ENCODE data around the gene PCBP3.

The PCBP3 gene

GRCh38 chr21:45983981-45984551 lies 340.5 kb downstream of the PCBP3 start:
- no peaks in the 10 kb centered on the region for H3K9me3 ChIP-seq (ENCODE audit: insufficient read depth, low read length)
- no peak overlapping the region for H3K27ac ChIP-seq (ENCODE audit: low read depth, low read length)
- H2AFZ ChIP-seq (ENCODE audit: low read depth, low read length, severe bottlenecking) = no peak overlapping the region
- no peaks in the 10 kb centered on the region for H3K9me2 ChIP-seq (replicated peaks; ENCODE audit: insufficient read depth, low read length)
- TF ChIP-seq CTCF (IDR thresholded peaks at IDR 0.05; ENCODE audit: insufficient read depth, low read length, poor library complexity, severe bottlenecking) (no peak), EZH2phosphoT487 (conservative IDR thresholded peaks at IDR 0.05; ENCODE audit: low read length) (no peak)
- H3K79me2 ChIP-seq (ENCODE audit: insufficient read depth, low read length) = no peaks in the 10 kb centered on the region
- no peaks in the 10 kb centered on the region for H3F3A ChIP-seq (ENCODE audit: insufficient read depth)
- H4K20me1 ChIP-seq (ENCODE audit: low read depth, low read length) = no peaks in the 10 kb centered on the region
- H3K27me3 ChIP-seq (ENCODE audit: low read length) = no peaks in the 10 kb centered on the region
- H3K4me2 ChIP-seq (ENCODE audit: low read depth, low read length, poor library complexity, severe bottlenecking) = no peak overlapping the region
- no peak overlapping the region for H3K9ac ChIP-seq (ENCODE audit: low read length)
- H3K4me3 ChIP-seq (ENCODE audit: insufficient read depth, low read length, poor library complexity, severe bottlenecking) = no peak overlapping the region
- H3K36me3 ChIP-seq (ENCODE audit: low read length) = no peaks in the 10 kb centered on the region

- Histone ChIP-seq H3K9me3 (ENCODE audit: insufficient read depth, low read length) (no peaks in the 10 kb centered on the region), H4K20me1 (ENCODE audit: low read depth, low read length) (no peaks in the 10 kb centered on the region), H3K27ac (ENCODE audit: low read depth, low read length) (no peak overlapping the region), H3K4me2 (ENCODE audit: low read depth, low read length, poor library complexity, severe bottlenecking) (no peak overlapping the region), H3K4me3 (ENCODE audit: insufficient read depth, low read length, poor library complexity, severe bottlenecking) (no peak overlapping the region), H3K9ac (ENCODE audit: low read length) (no peak overlapping the region), H3K79me2 (ENCODE audit: insufficient read depth, low read length) (no peaks in the 10 kb centered on the region), H3K27me3 (ENCODE audit: low read length) (no peaks in the 10 kb centered on the region), H3K9me2 (replicated peaks; ENCODE audit: insufficient read depth, low read length) (no peaks in the 10 kb centered on the region), H2AFZ (ENCODE audit: low read depth, low read length, severe bottlenecking) (no peak overlapping the region), H3F3A (ENCODE audit: insufficient read depth) (no peaks in the 10 kb centered on the region), H3K36me3 (ENCODE audit: low read length) (no peaks in the 10 kb centered on the region)
- no peak for TF ChIP-seq CTCF (IDR thresholded peaks at IDR 0.05; ENCODE audit: insufficient read depth, low read length, poor library complexity, severe bottlenecking)
- TF ChIP-seq EZH2phosphoT487 (conservative IDR thresholded peaks at IDR 0.05; ENCODE audit: low read length) = no peak
Measured at GRCh38 chr21:45984584-45985095, 341.1 kb downstream of the PCBP3 start.

- no peaks in the 10 kb centered on the region for H3K27me3 ChIP-seq (ENCODE audit: low read length)
- H3K27ac ChIP-seq (ENCODE audit: low read depth, low read length) = no peak overlapping the region
- H4K20me1 ChIP-seq (ENCODE audit: low read depth, low read length) = no peaks in the 10 kb centered on the region
- H3K9me3 ChIP-seq (ENCODE audit: insufficient read depth, low read length) = no peaks in the 10 kb centered on the region
- H3K4me2 ChIP-seq (ENCODE audit: low read depth, low read length, poor library complexity, severe bottlenecking) = no peak overlapping the region
- no peaks in the 10 kb centered on the region for H3K36me3 ChIP-seq (ENCODE audit: low read length)
- H3K9me2 ChIP-seq (replicated peaks; ENCODE audit: insufficient read depth, low read length) = no peaks in the 10 kb centered on the region
- no peak overlapping the region for H3K4me3 ChIP-seq (ENCODE audit: insufficient read depth, low read length, poor library complexity, severe bottlenecking)
- no peaks in the 10 kb centered on the region for H3F3A ChIP-seq (ENCODE audit: insufficient read depth)
- no peaks in the 10 kb centered on the region for H3K79me2 ChIP-seq (ENCODE audit: insufficient read depth, low read length)
- no peak overlapping the region for H3K9ac ChIP-seq (ENCODE audit: low read length)
- TF ChIP-seq CTCF (IDR thresholded peaks at IDR 0.05; ENCODE audit: insufficient read depth, low read length, poor library complexity, severe bottlenecking) (no peak), EZH2phosphoT487 (conservative IDR thresholded peaks at IDR 0.05; ENCODE audit: low read length) (no peak)
- H2AFZ ChIP-seq (ENCODE audit: low read depth, low read length, severe bottlenecking) = no peak overlapping the region
Measured at GRCh38 chr21:45985471-45986315, 342.2 kb downstream of the PCBP3 start.

Data from SU-DHL-6 (cell line).